SU-DHL-6 (cell line): Measurements from ENCODE around the gene CCDC8.

ENCODE experiments used
- H2AFZ ChIP-seq: fragments of 200-600 bp; sonication (generic); 2 replicates; pipeline ENCODE4 v1.6.1; 2014; ENCODE audit warnings: low read depth, mild to moderate bottlenecking, moderate library complexity, mixed read lengths, antibody characterized with exemption, low read length; ENCODE audit not compliant: severe bottlenecking
- H3F3A ChIP-seq: fragments of 200-600 bp; shearing (Covaris generic); 2 replicates; pipeline ENCODE4 v1.6.0; 2016; ENCODE audit warnings: antibody characterized with exemption, mild to moderate bottlenecking; ENCODE audit not compliant: insufficient read depth
- H3K27ac ChIP-seq: fragments of 200-600 bp; sonication (generic); 2 replicates; pipeline ENCODE4 v1.5.1; 2016; ENCODE audit warnings: low read depth, mild to moderate bottlenecking, low read length, moderate library complexity, mixed read lengths
- H3K27me3 ChIP-seq: fragments of 200-600 bp; sonication (generic), shearing (Covaris generic); 2 replicates; pipeline ENCODE4 v1.6.0; 2014; ENCODE audit warnings: mild to moderate bottlenecking, low read length
- H3K36me3 ChIP-seq: fragments of 200-600 bp; sonication (generic); 2 replicates; pipeline ENCODE4 v1.6.1; 2014; ENCODE audit warnings: mild to moderate bottlenecking, low read length, mixed read lengths
- H3K4me2 ChIP-seq: fragments of 300-600, 200-600 bp; shearing (Covaris generic), sonication (generic); 2 replicates; pipeline ENCODE4 v1.6.0; 2014; ENCODE audit warnings: low read length, low read depth, mild to moderate bottlenecking; ENCODE audit not compliant: poor library complexity, severe bottlenecking
- H3K4me3 ChIP-seq: fragments of 200-600 bp; sonication (generic); 2 replicates; pipeline ENCODE4 v1.5.1; 2014; ENCODE audit warnings: antibody characterized with exemption, low read length, mild to moderate bottlenecking, mixed read lengths; ENCODE audit not compliant: insufficient read depth, poor library complexity, severe bottlenecking
- H3K79me2 ChIP-seq: fragments of 200-600 bp; sonication (generic); 2 replicates; pipeline ENCODE4 v1.6.1; 2014; ENCODE audit warnings: mild to moderate bottlenecking, low read length, moderate library complexity; ENCODE audit not compliant: insufficient read depth
- H3K9ac ChIP-seq: fragments of 200-600 bp; sonication (generic); 2 replicates; pipeline ENCODE4 v1.7.0; 2014; ENCODE audit warnings: mild to moderate bottlenecking, low read length
- H3K9me2 ChIP-seq: fragments of 200-600 bp; sonication (generic); replicated peaks from 2 replicates; pipeline ENCODE4 v1.6.1; 2014; ENCODE audit warnings: low read length; ENCODE audit not compliant: insufficient read depth
- H3K9me3 ChIP-seq: fragments of 200-600 bp; sonication (generic); 2 replicates; pipeline ENCODE4 v1.6.1; 2014; ENCODE audit warnings: low read length, mixed read lengths; ENCODE audit not compliant: insufficient read depth
- H4K20me1 ChIP-seq: fragments of 200-600 bp; sonication (generic); 2 replicates; pipeline ENCODE4 v1.6.1; 2014; ENCODE audit warnings: low read depth, mild to moderate bottlenecking, antibody characterized with exemption, low read length, moderate library complexity, mixed read lengths
- CTCF ChIP-seq: fragments of 200-600 bp; sonication (generic); IDR thresholded peaks from one replicate; pipeline ENCODE4 v1.5.1; 2017; ENCODE audit warnings: antibody characterized with exemption, mild to moderate bottlenecking, low read length, moderate library complexity; ENCODE audit not compliant: insufficient read depth, poor library complexity, severe bottlenecking
- EZH2phosphoT487 ChIP-seq: fragments of 200-600 bp; sonication (generic), shearing (Covaris generic); conservative IDR thresholded peaks from 2 replicates; pipeline ENCODE4 v1.6.1; 2018; ENCODE audit warnings: mild to moderate bottlenecking, antibody characterized with exemption, low read length, moderate library complexity, mixed read lengths

Gene CCDC8

GRCh38 chr19:46391296-46392251 lies 21.8 kb downstream of the CCDC8 start:
- Histone ChIP-seq H3F3A (peaks cover 8% of the 10 kb centered on the region), H4K20me1 (no peaks in the 10 kb centered on the region), H3K4me2 (no peak overlapping the region), H3K9me2 (no peaks in the 10 kb centered on the region), H3K27me3 (no peaks in the 10 kb centered on the region), H3K36me3 (no peaks in the 10 kb centered on the region), H3K27ac (no peak overlapping the region), H3K9me3 (no peaks in the 10 kb centered on the region), H3K4me3 (no peak overlapping the region), H2AFZ (no peak overlapping the region), H3K79me2 (no peaks in the 10 kb centered on the region), H3K9ac (no peak overlapping the region)
- no peak for TF ChIP-seq CTCF
- no peak for TF ChIP-seq EZH2phosphoT487

GRCh38 chr19:46390866-46391265 lies 22.5 kb downstream of the CCDC8 start:
- Histone ChIP-seq H3K4me3 (no peak overlapping the region), H3K4me2 (no peak overlapping the region), H3K27ac (no peak overlapping the region), H3K27me3 (no peaks in the 10 kb centered on the region), H3K79me2 (no peaks in the 10 kb centered on the region), H3K36me3 (no peaks in the 10 kb centered on the region), H3K9me3 (no peaks in the 10 kb centered on the region), H3K9ac (no peak overlapping the region), H4K20me1 (no peaks in the 10 kb centered on the region), H3F3A (peaks cover 8% of the 10 kb centered on the region), H3K9me2 (no peaks in the 10 kb centered on the region), H2AFZ (no peak overlapping the region)
- TF ChIP-seq CTCF (no peak), EZH2phosphoT487 (no peak)

- no peak overlapping the region for H3K9ac ChIP-seq
- no peaks in the 10 kb centered on the region for H3K9me2 ChIP-seq
- no peak overlapping the region for H3K4me3 ChIP-seq
- H3K27me3 ChIP-seq, result no peaks in the 10 kb centered on the region
- H3K79me2 ChIP-seq, result no peaks in the 10 kb centered on the region
- no peak overlapping the region for H3K27ac ChIP-seq
- H3K4me2 ChIP-seq, result no peak overlapping the region
- H3F3A ChIP-seq, result peaks cover 8% of the 10 kb centered on the region
- H4K20me1 ChIP-seq, result no peaks in the 10 kb centered on the region
- no peaks in the 10 kb centered on the region for H3K36me3 ChIP-seq
- TF ChIP-seq CTCF (no peak), EZH2phosphoT487 (no peak)
- H2AFZ ChIP-seq, result no peak overlapping the region
- H3K9me3 ChIP-seq, result no peaks in the 10 kb centered on the region
Observed at GRCh38 chr19:46390121-46390858, 23.1 kb downstream of the CCDC8 start.
